HepG2 (cell line): ENCODE results near the gene UACA. TPM values are rescaled to one million over a fixed set of nuclear protein-coding genes. Genes with fewer than 3 reads are reported as not detected.
A peak's percentile ranks its signal among the peaks of the same experiment; 100 is the strongest.

Experiments
- ARID3A ChIP-seq: IDR thresholded peaks from 2 replicates; pipeline ENCODE4 v1.6.1; 2012; ENCODE audit warnings: low read depth, low read length, improper control_type of control experiment
- ASH2L ChIP-seq: fragments of 300-600, 200-600 bp; sonication (generic); IDR thresholded peaks from 2 replicates; pipeline ENCODE4 v1.7.0; 2017; ENCODE audit warnings: low read depth, mild to moderate bottlenecking, moderate library complexity, mixed read lengths, low read length; ENCODE audit not compliant: insufficient read length
- CCDC6 ChIP-seq: sonication (generic); formaldehyde crosslinking; IDR thresholded peaks from 2 replicates; pipeline ENCODE4 v1.8.1; 2022; ENCODE audit warnings: mild to moderate bottlenecking, missing genetic modification reagents, moderate library complexity
- CEBPG ChIP-seq: IDR thresholded peaks from 2 replicates; pipeline ENCODE4 v1.6.1; 2016
- CREM ChIP-seq, 2 experiments: sonication (generic) in 1 of 2; formaldehyde crosslinking in 1 of 2; IDR thresholded peaks; 2 replicates each; pipeline versions ENCODE4 v1.4.0 to v1.6.1; 2016 to 2020; ENCODE audit warnings: antibody characterized with exemption in 1 of 2, mild to moderate bottlenecking in 1 of 2, missing genetic modification reagents in 1 of 2
- EZH2 ChIP-seq: conservative IDR thresholded peaks from 2 replicates; pipeline ENCODE4 v1.6.1; 2012; ENCODE audit warnings: mild to moderate bottlenecking, low read depth, low read length, moderate library complexity
- FOSL1 ChIP-seq: sonication (generic); formaldehyde crosslinking; IDR thresholded peaks from 2 replicates; pipeline ENCODE4 v1.9.0; 2021; ENCODE audit warnings: missing genetic modification reagents, borderline replicate concordance
- GATA4 ChIP-seq: sonication (generic); IDR thresholded peaks from 2 replicates; pipeline ENCODE4 v1.6.1; 2016; ENCODE audit warnings: antibody characterized with exemption, low read depth, borderline replicate concordance
- IKZF4 ChIP-seq: sonication (generic); formaldehyde crosslinking; IDR thresholded peaks from 2 replicates; pipeline ENCODE4 v1.5.1; 2020; ENCODE audit warnings: borderline replicate concordance, mild to moderate bottlenecking, low read depth, missing genetic modification reagents; ENCODE audit errors: not compliant biosample characterization
- KLF9 ChIP-seq: IDR thresholded peaks from 2 replicates; pipeline ENCODE4 v1.6.1; 2016; ENCODE audit warnings: low read depth
- MTA1 ChIP-seq: sonication (generic); formaldehyde crosslinking; IDR thresholded peaks from 2 replicates; pipeline ENCODE4 v1.4.0; 2020; ENCODE audit warnings: missing genetic modification reagents, mild to moderate bottlenecking, borderline replicate concordance
- NCOA1 ChIP-seq: sonication (generic); formaldehyde crosslinking; IDR thresholded peaks from 2 replicates; pipeline ENCODE4 v1.9.0; 2021; ENCODE audit warnings: missing genetic modification reagents
- NFIC ChIP-seq: IDR thresholded peaks from 2 replicates; pipeline ENCODE4 v1.6.1; 2012; ENCODE audit warnings: mild to moderate bottlenecking, low read length, inconsistent platforms
- NKX3-1 ChIP-seq: sonication (generic); formaldehyde crosslinking; IDR thresholded peaks from 2 replicates; pipeline ENCODE4 v1.5.0; 2020; ENCODE audit warnings: missing genetic modification reagents
- NR2F2 ChIP-seq: IDR thresholded peaks from 2 replicates; pipeline ENCODE4 v1.6.1; 2012; ENCODE audit warnings: low read depth, inconsistent platforms, borderline replicate concordance
- POLR2AphosphoS5 ChIP-seq: IDR thresholded peaks from 2 replicates; pipeline ENCODE4 v1.6.1; 2012; ENCODE audit warnings: low read depth, low read length
- SNAPC2 ChIP-seq: sonication (generic); formaldehyde crosslinking; IDR thresholded peaks from 2 replicates; pipeline ENCODE4 v1.8.1; 2022; ENCODE audit warnings: mild to moderate bottlenecking, missing genetic modification reagents
- TCF7L2 ChIP-seq: IDR thresholded peaks from 2 replicates; pipeline ENCODE4 v1.6.1; 2011; ENCODE audit warnings: mild to moderate bottlenecking, low read depth, low read length, moderate library complexity
- TGIF2 ChIP-seq: IDR thresholded peaks from 2 replicates; pipeline ENCODE4 v1.6.1; 2016; ENCODE audit warnings: control low read depth, missing compliant biosample characterization
- ZC3H13 ChIP-seq: sonication (generic); formaldehyde crosslinking; IDR thresholded peaks from 2 replicates; pipeline ENCODE4 v1.8.1; 2023; ENCODE audit warnings: mild to moderate bottlenecking, missing genetic modification reagents, moderate library complexity
- ZNF143 ChIP-seq: sonication (generic); formaldehyde crosslinking; IDR thresholded peaks from 2 replicates; pipeline ENCODE4 v1.4.0; 2020; ENCODE audit warnings: missing genetic modification reagents
- ZNF619 ChIP-seq: sonication (generic); formaldehyde crosslinking; IDR thresholded peaks from 2 replicates; pipeline ENCODE4 v1.4.0; 2020; ENCODE audit warnings: mild to moderate bottlenecking, missing genetic modification reagents
- ZNF660 ChIP-seq: sonication (generic); formaldehyde crosslinking; IDR thresholded peaks from 2 replicates; pipeline ENCODE4 v1.5.1; 2020; ENCODE audit warnings: mild to moderate bottlenecking, low read depth, missing genetic modification reagents, borderline replicate concordance
- ZNF766 ChIP-seq: sonication (generic); formaldehyde crosslinking; IDR thresholded peaks from 2 replicates; pipeline ENCODE4 v1.5.0; 2020; ENCODE audit warnings: missing genetic modification reagents, borderline replicate concordance
- ZNF792 ChIP-seq: IDR thresholded peaks from 2 replicates; pipeline ENCODE4 v1.6.1; 2016
- ZNF850 ChIP-seq: sonication (generic); formaldehyde crosslinking; conservative IDR thresholded peaks from 2 replicates; pipeline ENCODE4 v1.9.0; 2021; ENCODE audit warnings: mild to moderate bottlenecking, missing genetic modification reagents
- polyA plus RNA-seq, 8 experiments: library from polyadenylated mRNA; depleted of rRNA in 3 of 8; stranded (reverse) in 7 of 8; unstranded in 1 of 8; fragments of >200 nt; fragmentation: Illumina TruSeq in 4 of 8; extraction: Trizol in 4 of 8; gene quantifications; 2 replicates each; pipeline versions ENCODE4 v1.2.1 to v1.2.3, GENCODE V29; 2011 to 2016; ENCODE audit warnings: low read depth in 4 of 8, missing spikeins in 1 of 8, mixed read lengths in 1 of 8; ENCODE audit not compliant: insufficient read depth in 1 of 8
- total RNA-seq, 5 experiments: library from RNA; depleted of rRNA; stranded (reverse); fragments of >200 nt; fragmentation: Illumina TruSeq; extraction: Trizol; gene quantifications; 2 replicates each; pipeline ENCODE4 v1.2.3, GENCODE V29; 2016; ENCODE audit warnings: low read depth in 1 of 5
- TF ChIP-seq, protein P1 (sequence below): sonication (generic); formaldehyde crosslinking; IDR thresholded peaks from 2 replicates; pipeline ENCODE4 v1.5.0; 2020; ENCODE audit warnings: missing genetic modification reagents, mild to moderate bottlenecking, borderline replicate concordance
- TF ChIP-seq, protein P2 (sequence below): IDR thresholded peaks from 2 replicates; pipeline ENCODE4 v1.6.1; 2016
- TF ChIP-seq, protein P3 (sequence below): IDR thresholded peaks from 2 replicates; pipeline ENCODE4 v1.6.1; 2012; ENCODE audit warnings: inconsistent platforms
- TF ChIP-seq, protein P4 (sequence below): sonication (generic); formaldehyde crosslinking; IDR thresholded peaks from 2 replicates; pipeline ENCODE4 v1.4.0; 2020; ENCODE audit warnings: mild to moderate bottlenecking, missing genetic modification reagents

The UACA gene
- total and polyA plus RNA-seq, 2 of the 13 experiments (the other 11 are each of a cell fraction or from before 2014, with no cell fraction given) = 17.8 to 39.2 TPM

- TF ChIP-seq NFIC = peak; percentile 50; the same call in 1 of the 2 replicates
- TF ChIP-seq, protein P1, sequence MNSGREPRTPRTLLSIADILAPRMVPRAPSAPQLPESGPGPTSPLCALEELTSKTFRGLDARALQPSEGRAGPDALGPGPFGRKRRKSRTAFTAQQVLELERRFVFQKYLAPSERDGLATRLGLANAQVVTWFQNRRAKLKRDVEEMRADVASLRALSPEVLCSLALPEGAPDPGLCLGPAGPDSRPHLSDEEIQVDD (CRISPR knock-in tag) = no peak
- TF ChIP-seq EZH2 = no peak
- no peak for TF ChIP-seq NKX3-1 (CRISPR knock-in tag)
- no peak for TF ChIP-seq POLR2AphosphoS5
- TF ChIP-seq IKZF4 = no peak
- TF ChIP-seq ZC3H13 (CRISPR knock-in tag) = no peak
- no peak for TF ChIP-seq KLF9 (CRISPR knock-in tag)
- no peak for TF ChIP-seq GATA4
- TF ChIP-seq SNAPC2 (CRISPR knock-in tag) = no peak
- TF ChIP-seq, protein P2, sequence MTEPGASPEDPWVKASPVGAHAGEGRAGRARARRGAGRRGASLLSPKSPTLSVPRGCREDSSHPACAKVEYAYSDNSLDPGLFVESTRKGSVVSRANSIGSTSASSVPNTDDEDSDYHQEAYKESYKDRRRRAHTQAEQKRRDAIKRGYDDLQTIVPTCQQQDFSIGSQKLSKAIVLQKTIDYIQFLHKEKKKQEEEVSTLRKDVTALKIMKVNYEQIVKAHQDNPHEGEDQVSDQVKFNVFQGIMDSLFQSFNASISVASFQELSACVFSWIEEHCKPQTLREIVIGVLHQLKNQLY (CRISPR knock-in tag) = no peak
- TF ChIP-seq TGIF2 (CRISPR knock-in tag) = no peak
- TF ChIP-seq NR2F2 = peak; percentile 71
- no peak for TF ChIP-seq ZNF660 (CRISPR knock-in tag)
- no peak for TF ChIP-seq ZNF143 (CRISPR knock-in tag)
- no peak for TF ChIP-seq FOSL1 (CRISPR knock-in tag)
- TF ChIP-seq CCDC6 (CRISPR knock-in tag) = no peak
- no peak for TF ChIP-seq TCF7L2
- TF ChIP-seq ZNF619 (CRISPR knock-in tag) = no peak
- TF ChIP-seq ZNF850 (CRISPR knock-in tag) = no peak
- no peak for TF ChIP-seq ASH2L
- no peak for TF ChIP-seq NCOA1 (CRISPR knock-in tag)
- TF ChIP-seq, protein P3, sequence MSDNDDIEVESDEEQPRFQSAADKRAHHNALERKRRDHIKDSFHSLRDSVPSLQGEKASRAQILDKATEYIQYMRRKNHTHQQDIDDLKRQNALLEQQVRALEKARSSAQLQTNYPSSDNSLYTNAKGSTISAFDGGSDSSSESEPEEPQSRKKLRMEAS = no peak
- TF ChIP-seq CREM (IDR thresholded peaks at IDR 0.05) = no peak
- no peak for TF ChIP-seq CREM (CRISPR knock-in tag; IDR thresholded peaks at IDR 0.05)
- no peak for TF ChIP-seq ZNF766 (CRISPR knock-in tag)
- no peak for TF ChIP-seq ZNF792 (CRISPR knock-in tag)
- TF ChIP-seq ARID3A = peak; percentile 65
- no peak for TF ChIP-seq MTA1 (CRISPR knock-in tag)
- TF ChIP-seq, protein P4, sequence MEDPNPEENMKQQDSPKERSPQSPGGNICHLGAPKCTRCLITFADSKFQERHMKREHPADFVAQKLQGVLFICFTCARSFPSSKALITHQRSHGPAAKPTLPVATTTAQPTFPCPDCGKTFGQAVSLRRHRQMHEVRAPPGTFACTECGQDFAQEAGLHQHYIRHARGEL (CRISPR knock-in tag) = no peak
- TF ChIP-seq CEBPG = peak; percentile 25; the same call in 1 of the 2 replicates
Observed at GRCh38 chr15:70690491-70691276, 72.7 kb downstream of the UACA start (continued).
